ENCODE data around the gene EPHB6.

Gene EPHB6

DNA sequence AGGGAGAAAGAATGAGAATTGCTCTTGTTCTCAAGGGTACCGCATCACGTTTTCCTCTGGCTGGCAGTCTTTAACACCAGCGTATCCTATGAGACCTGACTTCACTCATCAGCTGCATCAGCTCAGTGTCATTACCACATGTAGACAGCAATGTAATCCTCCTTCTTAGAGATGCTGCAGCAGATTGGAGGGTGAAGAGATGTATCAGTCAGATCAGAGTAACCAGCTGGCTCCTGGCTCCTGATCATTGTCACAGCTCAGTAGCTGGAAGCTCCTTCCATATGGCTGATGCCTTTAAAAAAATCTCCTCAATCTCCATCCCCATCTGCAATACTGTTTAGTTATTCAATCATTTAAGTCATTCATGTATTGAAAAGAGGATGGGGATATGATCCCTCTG, 39.7 kb upstream of the EPHB6 start:
- Histone ChIP-seq H3K4me1 (no peaks in the 10 kb centered on the region), H3K4me2 (ENCODE audit: low read length) (no peak overlapping the region), H3K27me3 (ENCODE audit: control insufficient read depth, insufficient read depth, low read length) (no peaks in the 10 kb centered on the region), H3K9ac (no peak overlapping the region), H3K36me3 (ENCODE audit: control insufficient read depth, insufficient read depth, low read length) (no peaks in the 10 kb centered on the region), H3K79me2 (no peaks in the 10 kb centered on the region), H3K4me3 (ENCODE audit: low read depth, low read length) (no peak overlapping the region), H3K27ac (no peak overlapping the region), H3K9me3 (ENCODE audit: control insufficient read depth, low read length) (no peaks in the 10 kb centered on the region), H2AFZ (no peak overlapping the region)
- no peak for TF ChIP-seq CTCF (IDR thresholded peaks at IDR 0.05)

- Histone ChIP-seq H3K79me2 (no peaks in the 10 kb centered on the region), H3K27me3 (ENCODE audit: control insufficient read depth, insufficient read depth, low read length) (no peaks in the 10 kb centered on the region), H3K4me1 (no peaks in the 10 kb centered on the region)
Measured at GRCh38 chr7:142817506-142817905, 37.4 kb upstream of the EPHB6 start.

DNA sequence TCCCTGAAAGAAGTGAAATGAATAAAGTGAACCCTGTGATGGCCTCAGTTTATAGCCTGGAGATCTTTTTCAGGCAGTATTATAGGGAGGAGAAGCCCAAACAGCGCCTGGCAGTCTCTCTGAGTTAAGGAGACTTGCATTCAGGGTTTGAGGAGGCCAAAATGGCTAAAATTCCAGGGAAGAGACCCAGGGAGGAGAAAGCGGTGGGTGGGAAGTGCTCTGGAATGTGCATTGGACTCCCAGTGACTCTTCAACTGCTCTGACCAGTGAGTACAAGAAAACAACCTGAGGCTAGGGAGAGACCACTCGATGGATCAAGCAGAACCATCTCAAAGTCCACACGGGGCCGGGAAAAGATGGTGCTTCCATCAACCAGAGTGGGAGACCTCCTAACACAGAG, 35.3 kb upstream of the EPHB6 start:
- no peaks in the 10 kb centered on the region for H3K36me3 ChIP-seq (ENCODE audit: control insufficient read depth, insufficient read depth, low read length)
- no peaks in the 10 kb centered on the region for H3K9me3 ChIP-seq (ENCODE audit: control insufficient read depth, low read length)
- H3K79me2 ChIP-seq = no peaks in the 10 kb centered on the region
- H3K4me3 ChIP-seq (ENCODE audit: low read depth, low read length) = no peak overlapping the region
- no peak overlapping the region for H2AFZ ChIP-seq
- no peak overlapping the region for H3K27ac ChIP-seq
- no peak for TF ChIP-seq CTCF (IDR thresholded peaks at IDR 0.05)
- H3K9ac ChIP-seq = no peak overlapping the region
- no peak overlapping the region for H3K4me2 ChIP-seq (ENCODE audit: low read length)
- H3K27me3 ChIP-seq (ENCODE audit: control insufficient read depth, insufficient read depth, low read length) = no peaks in the 10 kb centered on the region
- H3K4me1 ChIP-seq = no peaks in the 10 kb centered on the region

More at GRCh38 chr7:142817506-142817905, 37.4 kb upstream of the EPHB6 start:
- Histone ChIP-seq H3K9ac (no peak overlapping the region), H3K27ac (no peak overlapping the region), H3K4me2 (ENCODE audit: low read length) (no peak overlapping the region), H2AFZ (no peak overlapping the region), H3K36me3 (ENCODE audit: control insufficient read depth, insufficient read depth, low read length) (no peaks in the 10 kb centered on the region), H3K9me3 (ENCODE audit: control insufficient read depth, low read length) (no peaks in the 10 kb centered on the region), H3K4me3 (ENCODE audit: low read depth, low read length) (no peak overlapping the region)
- no peak for TF ChIP-seq CTCF (IDR thresholded peaks at IDR 0.05)

- Histone ChIP-seq H3K27me3 (ENCODE audit: control insufficient read depth, insufficient read depth, low read length) (no peaks in the 10 kb centered on the region), H3K9me3 (ENCODE audit: control insufficient read depth, low read length) (no peaks in the 10 kb centered on the region), H3K36me3 (ENCODE audit: control insufficient read depth, insufficient read depth, low read length) (no peaks in the 10 kb centered on the region), H2AFZ (no peak overlapping the region), H3K4me3 (ENCODE audit: low read depth, low read length) (no peak overlapping the region), H3K79me2 (no peaks in the 10 kb centered on the region), H3K4me2 (ENCODE audit: low read length) (no peak overlapping the region), H3K4me1 (no peaks in the 10 kb centered on the region), H3K27ac (no peak overlapping the region), H3K9ac (no peak overlapping the region)
- no peak for TF ChIP-seq CTCF (IDR thresholded peaks at IDR 0.05)
Measured at GRCh38 chr7:142822714-142823113, 32.2 kb upstream of the EPHB6 start.

GRCh38 chr7:142827951-142828500, 26.9 kb upstream of the EPHB6 start:
- no peak overlapping the region for H2AFZ ChIP-seq
- peak overlapping the region; percentile 31 for H3K4me2 ChIP-seq (ENCODE audit: low read length)
- no peaks in the 10 kb centered on the region for H3K4me1 ChIP-seq
- H3K27me3 ChIP-seq (ENCODE audit: control insufficient read depth, insufficient read depth, low read length) = no peaks in the 10 kb centered on the region
- H3K9ac ChIP-seq = no peak overlapping the region
- H3K27ac ChIP-seq = no peak overlapping the region
- no peaks in the 10 kb centered on the region for H3K79me2 ChIP-seq
- H3K4me3 ChIP-seq (ENCODE audit: low read depth, low read length) = no peak overlapping the region
- no peaks in the 10 kb centered on the region for H3K9me3 ChIP-seq (ENCODE audit: control insufficient read depth, low read length)
- H3K36me3 ChIP-seq (ENCODE audit: control insufficient read depth, insufficient read depth, low read length) = no peaks in the 10 kb centered on the region
- no peak for TF ChIP-seq CTCF (IDR thresholded peaks at IDR 0.05)

Data from parathyroid adenoma (tissue), 2 donors.